GM12891 (cell line): ENCODE results near the gene PLCH2.

Experiments
- DNase-seq: peaks from one replicate; pipeline ENCODE4 v3.0.0; 2011; ENCODE audit warnings: low spot score; ENCODE audit not compliant: insufficient read length
- FAIRE-seq: peaks from 2 replicates; lab custom pipeline; 2011; peaks lifted over from hg19 to GRCh38; lab: Jason Lieb, UNC
- PAX5 ChIP-seq: IDR thresholded peaks from 2 replicates; pipeline ENCODE4 v1.6.1; 2011; ENCODE audit warnings: low read length, moderate library complexity, mild to moderate bottlenecking; ENCODE audit not compliant: insufficient read depth, severe bottlenecking
- POLR2A ChIP-seq: IDR thresholded peaks from 2 replicates; pipeline ENCODE4 v1.6.1; 2011; ENCODE audit warnings: low read depth, low read length, control low read depth
- POLR2AphosphoS5 ChIP-seq: IDR thresholded peaks from 2 replicates; pipeline ENCODE4 v1.6.1; 2011; ENCODE audit warnings: low read depth, low read length, control low read depth
- POU2F2 ChIP-seq: IDR thresholded peaks from 2 replicates; pipeline ENCODE4 v1.6.1; 2011; ENCODE audit warnings: low read depth, mild to moderate bottlenecking, control low read depth, low read length, moderate library complexity
- SPI1 ChIP-seq: IDR thresholded peaks from 2 replicates; pipeline ENCODE4 v1.6.1; 2011; ENCODE audit warnings: low read depth, low read length, control low read depth
- TAF1 ChIP-seq: IDR thresholded peaks from 2 replicates; pipeline ENCODE4 v1.6.1; 2011; ENCODE audit warnings: low read depth, low read length, control low read depth

The PLCH2 gene

DNA sequence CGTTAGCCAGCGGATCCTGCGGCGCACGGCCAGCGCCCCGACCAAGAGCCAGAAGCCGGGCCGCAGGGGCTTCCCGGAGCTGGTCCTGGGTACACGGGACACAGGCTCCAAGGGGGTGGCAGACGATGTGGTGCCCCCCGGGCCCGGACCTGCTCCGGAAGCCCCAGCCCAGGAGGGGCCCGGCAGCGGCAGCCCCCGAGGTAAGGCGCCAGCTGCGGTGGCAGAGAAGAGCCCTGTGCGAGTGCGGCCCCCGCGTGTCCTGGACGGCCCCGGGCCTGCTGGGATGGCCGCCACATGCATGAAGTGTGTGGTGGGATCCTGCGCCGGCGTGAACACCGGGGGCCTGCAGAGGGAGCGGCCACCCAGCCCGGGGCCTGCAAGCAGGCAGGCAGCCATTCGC, 26.1 kb downstream of the PLCH2 start:
- TF ChIP-seq POU2F2 (no peak), TAF1 (no peak)
- DNase-seq (no peak), FAIRE-seq (no peak)

DNA sequence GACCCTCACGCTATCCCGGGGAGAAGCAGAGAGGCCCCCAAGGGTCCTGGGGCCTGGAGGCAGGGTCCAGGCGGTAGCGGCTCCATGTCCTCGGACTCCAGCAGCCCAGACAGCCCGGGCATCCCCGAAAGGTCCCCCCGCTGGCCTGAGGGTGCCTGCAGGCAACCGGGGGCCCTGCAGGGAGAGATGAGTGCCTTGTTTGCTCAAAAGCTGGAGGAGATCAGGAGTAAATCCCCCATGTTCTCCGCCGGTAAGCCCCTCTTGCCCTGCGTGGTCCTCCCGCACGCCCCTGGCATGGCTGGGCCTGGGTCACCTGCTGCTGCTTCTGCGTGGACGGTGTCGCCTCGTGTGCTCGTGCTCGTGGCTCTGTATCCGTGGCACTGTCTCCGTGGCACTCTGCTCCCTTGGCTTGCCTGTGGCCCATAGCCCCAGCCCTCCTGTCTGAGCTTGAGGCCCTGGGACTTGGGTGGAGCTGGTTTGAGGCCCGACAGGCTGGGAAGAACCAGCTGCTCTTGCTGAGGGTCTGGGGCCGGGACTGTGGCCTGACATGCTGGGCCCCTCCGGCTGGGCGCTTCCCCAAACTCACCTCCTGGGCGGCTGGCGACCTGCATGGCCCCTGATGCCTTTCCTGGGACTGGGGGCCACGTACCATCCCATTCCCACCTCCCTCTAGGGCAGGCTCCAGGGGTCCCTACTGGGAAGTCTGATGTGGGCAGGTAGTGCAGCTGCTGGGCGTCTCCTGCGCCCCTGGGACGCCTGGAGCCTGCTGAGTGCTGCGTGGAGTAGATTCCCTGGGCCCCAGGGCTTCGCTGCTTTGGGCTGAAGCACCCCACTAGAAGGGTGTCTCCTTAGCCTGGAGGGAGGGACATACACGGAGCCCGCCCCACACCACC, 26.8 kb downstream of the PLCH2 start:
- TF ChIP-seq SPI1 (no peak), PAX5 (no peak), POU2F2 (no peak), TAF1 (no peak), POLR2AphosphoS5 (no peak), POLR2A (no peak)
- FAIRE-seq (no peak), DNase-seq (no peak)

DNA sequence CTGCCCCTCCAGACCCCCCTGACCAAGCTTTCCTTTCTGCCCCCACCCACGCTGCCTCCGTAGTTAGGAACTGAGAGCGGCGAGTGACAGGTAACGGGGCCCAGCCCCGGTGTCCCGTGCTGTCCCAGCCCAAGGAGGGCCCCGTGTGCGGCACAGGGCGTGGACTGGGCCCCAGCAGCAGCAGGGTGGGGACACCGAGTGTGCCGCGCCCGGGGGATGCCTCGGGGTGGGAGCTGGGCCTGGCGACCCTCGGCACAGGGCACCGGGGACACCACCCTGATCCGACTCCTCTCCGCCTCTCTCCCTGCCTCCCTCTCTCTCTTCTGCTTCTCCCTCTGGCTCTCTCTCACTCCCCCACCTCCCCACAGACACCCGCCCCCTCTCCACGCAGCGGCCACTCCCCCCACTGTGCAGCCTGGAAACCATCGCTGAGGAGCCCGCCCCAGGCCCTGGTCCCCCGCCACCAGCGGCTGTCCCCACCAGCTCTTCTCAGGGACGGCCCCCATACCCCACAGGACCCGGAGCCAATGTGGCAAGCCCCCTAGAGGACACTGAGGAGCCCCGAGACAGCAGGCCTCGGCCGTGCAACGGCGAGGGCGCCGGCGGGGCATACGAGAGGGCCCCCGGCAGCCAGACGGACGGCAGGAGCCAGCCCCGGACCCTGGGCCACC, 27.6 kb downstream of the PLCH2 start:
- TF ChIP-seq POLR2AphosphoS5 = no peak
- DNase-seq (no peak), FAIRE-seq (no peak)

DNA sequence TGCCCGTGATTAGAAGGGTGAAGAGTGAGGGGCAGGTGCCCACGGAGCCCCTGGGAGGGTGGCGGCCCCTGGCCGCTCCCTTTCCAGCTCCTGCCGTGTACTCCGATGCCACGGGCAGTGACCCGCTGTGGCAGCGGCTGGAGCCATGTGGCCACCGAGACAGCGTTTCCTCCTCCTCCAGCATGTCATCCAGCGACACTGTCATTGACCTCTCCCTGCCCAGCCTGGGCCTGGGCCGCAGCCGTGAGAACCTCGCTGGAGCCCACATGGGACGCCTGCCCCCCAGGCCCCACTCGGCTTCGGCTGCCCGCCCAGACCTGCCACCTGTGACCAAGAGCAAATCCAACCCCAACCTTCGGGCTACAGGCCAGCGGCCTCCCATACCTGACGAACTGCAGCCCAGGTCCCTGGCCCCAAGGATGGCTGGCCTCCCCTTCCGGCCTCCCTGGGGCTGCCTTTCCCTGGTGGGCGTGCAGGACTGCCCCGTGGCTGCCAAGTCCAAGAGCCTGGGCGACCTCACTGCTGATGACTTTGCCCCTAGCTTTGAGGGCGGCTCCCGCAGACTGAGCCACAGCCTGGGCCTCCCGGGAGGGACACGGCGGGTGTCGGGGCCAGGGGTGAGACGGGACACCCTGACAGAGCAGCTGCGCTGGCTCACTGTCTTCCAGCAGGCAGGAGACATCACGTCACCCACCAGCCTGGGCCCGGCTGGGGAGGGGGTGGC, 28.3 kb downstream of the PLCH2 start:
- DNase-seq = no peak
- TF ChIP-seq POU2F2 = no peak
- no peak for TF ChIP-seq PAX5
- TF ChIP-seq POLR2A = no peak
- no peak for TF ChIP-seq SPI1
- no peak for TF ChIP-seq TAF1
- no peak for TF ChIP-seq POLR2AphosphoS5
- FAIRE-seq = no peak

DNA sequence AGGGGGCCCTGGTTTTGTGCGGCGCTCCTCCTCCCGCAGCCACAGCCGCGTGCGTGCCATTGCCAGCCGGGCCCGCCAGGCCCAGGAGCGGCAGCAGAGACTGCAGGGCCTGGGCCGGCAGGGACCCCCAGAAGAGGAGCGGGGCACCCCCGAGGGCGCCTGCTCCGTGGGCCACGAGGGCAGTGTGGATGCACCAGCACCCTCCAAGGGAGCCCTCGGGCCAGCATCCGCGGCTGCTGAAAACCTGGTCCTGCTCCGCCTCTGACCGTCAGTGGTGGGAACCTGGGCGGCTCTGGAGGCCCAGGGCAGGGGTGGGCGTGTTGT, 28.8 kb downstream of the PLCH2 start:
- no peak for DNase-seq
- FAIRE-seq = no peak
- TF ChIP-seq POLR2A = no peak
- TF ChIP-seq PAX5 = no peak
- no peak for TF ChIP-seq POU2F2
- TF ChIP-seq TAF1 = no peak
- no peak for TF ChIP-seq POLR2AphosphoS5

DNA sequence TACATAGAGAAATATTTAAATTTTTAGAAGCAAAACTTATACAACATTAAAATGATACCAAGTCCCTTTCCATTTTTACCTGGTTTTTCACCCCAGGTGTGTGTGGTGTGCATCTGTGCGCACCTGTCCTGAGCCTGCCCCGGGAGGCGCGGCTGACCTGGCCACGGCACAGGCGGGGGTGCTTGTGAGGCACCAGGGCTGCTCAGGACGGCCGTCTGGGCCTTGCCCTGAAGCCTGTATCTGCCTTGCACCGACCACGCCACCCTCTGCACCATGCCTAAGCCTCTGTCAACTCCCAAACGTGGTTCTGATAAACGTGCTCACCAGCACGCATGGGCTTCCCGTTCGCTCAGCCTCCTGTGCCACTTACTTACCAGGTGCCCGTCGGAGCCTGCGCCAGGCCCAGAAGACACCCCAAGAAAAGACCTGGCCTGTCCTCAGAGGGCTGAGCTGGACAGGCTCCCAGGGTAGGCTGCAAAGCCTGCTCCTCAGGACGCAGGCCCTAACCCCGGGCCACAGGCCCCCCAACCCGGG, 29.4 kb downstream of the PLCH2 start:
- TF ChIP-seq PAX5 (no peak), POU2F2 (no peak), SPI1 (no peak), POLR2AphosphoS5 (no peak), TAF1 (no peak), POLR2A (no peak)
- DNase-seq = no peak
- no peak for FAIRE-seq

DNA sequence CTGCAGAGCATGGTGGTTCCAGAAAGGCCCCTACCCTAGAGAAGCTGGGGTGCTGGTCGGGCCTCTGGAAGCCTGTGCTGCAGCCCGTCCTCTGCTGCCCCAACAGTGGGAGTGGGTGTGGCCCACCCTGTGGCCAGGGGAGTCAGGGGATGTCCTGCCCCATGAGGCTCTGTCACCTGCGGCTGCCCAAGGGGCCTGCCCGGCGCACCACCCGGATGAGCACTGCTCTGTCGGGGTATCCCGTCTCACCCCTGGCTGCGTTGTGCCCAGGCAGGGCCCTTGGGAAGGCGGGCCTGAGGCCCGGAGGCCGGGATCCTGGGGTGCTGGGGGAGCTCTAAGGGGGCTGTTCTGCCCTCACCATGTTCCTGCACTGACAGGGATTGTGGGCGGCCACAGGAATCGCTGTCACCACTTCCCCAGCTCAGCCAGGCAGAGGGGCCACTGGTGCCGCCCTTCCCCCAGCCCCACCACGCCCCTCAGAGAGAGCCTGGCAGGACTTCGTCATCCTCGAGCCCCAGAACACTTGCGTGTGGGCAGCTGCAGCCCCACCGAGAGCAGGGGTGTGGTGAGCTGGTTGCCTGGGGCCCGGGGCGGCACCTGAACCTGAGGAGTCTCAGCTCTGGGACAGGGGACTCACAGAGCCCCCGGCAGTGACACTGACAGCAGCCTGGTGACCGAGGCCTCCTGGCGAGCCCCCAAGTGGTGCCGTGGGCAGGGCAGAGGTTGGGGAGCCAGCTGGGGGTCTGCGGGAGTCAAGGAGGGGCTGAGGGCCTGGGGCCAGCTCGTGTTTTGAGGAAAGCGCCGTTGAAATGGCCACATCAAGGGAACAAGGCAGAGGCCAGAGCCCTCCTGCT, 30.1 kb downstream of the PLCH2 start:
- no peak for DNase-seq
- no peak for FAIRE-seq
- TF ChIP-seq POLR2AphosphoS5 (no peak), TAF1 (no peak), POLR2A (no peak), PAX5 (no peak), POU2F2 (no peak), SPI1 (no peak)

DNA sequence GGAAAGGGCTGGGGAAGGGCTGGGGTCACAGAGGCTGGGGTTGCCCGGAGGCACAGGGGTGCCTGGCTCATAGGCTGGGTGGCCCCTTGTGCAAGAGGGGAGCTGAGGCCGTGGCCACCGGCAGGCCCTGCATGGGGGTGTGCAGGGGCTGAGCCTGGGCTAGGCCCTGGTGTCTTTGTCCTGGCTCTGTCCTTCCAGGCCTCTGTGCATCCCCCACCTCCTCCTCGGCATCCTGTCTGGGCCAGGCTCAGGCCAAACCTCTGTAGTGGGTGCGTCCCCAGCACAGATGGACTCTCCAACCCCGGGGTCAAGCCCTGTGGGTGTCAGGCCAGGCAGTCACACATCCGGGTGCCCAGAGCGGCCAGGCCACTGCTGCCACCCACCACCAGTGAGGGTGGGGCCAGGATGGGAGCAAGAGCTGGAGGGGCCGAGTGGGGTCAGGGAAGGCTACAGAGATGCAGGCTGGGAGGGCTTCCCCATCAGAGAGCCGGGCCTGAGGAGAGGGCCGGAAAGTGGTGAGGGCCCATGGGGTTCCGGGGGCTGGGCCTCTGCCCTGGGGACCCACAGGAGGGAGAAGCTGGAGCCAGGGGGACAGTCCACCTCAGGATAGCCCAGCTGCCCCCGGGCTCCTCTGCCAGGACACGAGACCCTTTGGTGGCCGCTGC, 30.9 kb downstream of the PLCH2 start:
- DNase-seq = no peak
- FAIRE-seq = no peak

More for the DNA sequence above, 30.9 kb downstream of the PLCH2 start:
- TF ChIP-seq POLR2AphosphoS5 (no peak; the same call in 1 of the 2 replicates), POLR2A (no peak), POU2F2 (no peak), PAX5 (no peak)
